Nephron progenitor cell (in vitro differentiated cells): ENCODE measurements around the gene ATP10B.

Experiments used
- DNase-seq: peaks from one replicate; pipeline ENCODE4 v3.0.0; 2021
- H3K27ac Mint-ChIP-seq: 2 replicates; pipeline ENCODE4 v1.8.0; 2021; ENCODE audit warnings: mild to moderate bottlenecking, moderate library complexity, mixed read lengths
- H3K27me3 Mint-ChIP-seq: 2 replicates; pipeline ENCODE4 v1.8.0; 2021; ENCODE audit warnings: mild to moderate bottlenecking, low read depth, mixed read lengths; ENCODE audit not compliant: poor library complexity
- H3K36me3 Mint-ChIP-seq: 2 replicates; pipeline ENCODE4 v1.8.0; 2021; ENCODE audit warnings: low read depth, mixed read lengths
- H3K4me1 Mint-ChIP-seq: 2 replicates; pipeline ENCODE4 v1.8.0; 2021; ENCODE audit warnings: mixed read lengths
- H3K4me3 Mint-ChIP-seq: 2 replicates; pipeline ENCODE4 v1.8.0; 2021; ENCODE audit warnings: mild to moderate bottlenecking, moderate library complexity, mixed read lengths
- H3K9me3 Mint-ChIP-seq: 2 replicates; pipeline ENCODE4 v1.8.0; 2021; ENCODE audit warnings: mild to moderate bottlenecking, moderate library complexity, mixed read lengths
- TF ChIP-seq, protein P1 (sequence below): fragments of 200-600 bp; sonication (generic); IDR thresholded peaks from 2 replicates; pipeline ENCODE4 v1.5.0; 2021; ENCODE audit warnings: antibody characterized with exemption

Gene ATP10B

DNA sequence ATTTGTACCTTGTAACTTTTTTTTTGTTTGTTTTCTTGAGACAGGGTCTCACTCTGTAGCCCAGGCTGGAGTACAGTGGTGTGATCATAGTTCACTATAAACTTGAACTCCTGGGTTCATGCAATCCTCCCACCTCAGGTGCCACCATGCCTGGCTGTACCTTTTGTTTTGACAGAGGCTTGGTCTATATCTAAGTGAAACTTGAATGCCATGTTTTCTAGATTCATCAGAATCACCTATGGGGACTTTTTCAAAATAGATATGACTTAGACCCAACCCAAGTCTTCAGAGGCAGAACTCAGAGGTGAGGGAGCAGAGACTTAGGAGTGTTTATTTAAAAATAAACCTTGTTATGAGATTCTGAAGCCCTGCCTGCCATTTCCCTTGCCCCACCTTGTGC is 301.9 kb downstream of the ATP10B start:
- DNase-seq = no peak
- H3K4me1 Mint-ChIP-seq = no peaks in the 10 kb centered on the region
- no peaks in the 10 kb centered on the region for H3K9me3 Mint-ChIP-seq
- no peak overlapping the region for H3K4me3 Mint-ChIP-seq
- H3K36me3 Mint-ChIP-seq = no peaks in the 10 kb centered on the region
- peaks cover 18% of the 10 kb centered on the region for H3K27me3 Mint-ChIP-seq
- TF ChIP-seq, protein P1, sequence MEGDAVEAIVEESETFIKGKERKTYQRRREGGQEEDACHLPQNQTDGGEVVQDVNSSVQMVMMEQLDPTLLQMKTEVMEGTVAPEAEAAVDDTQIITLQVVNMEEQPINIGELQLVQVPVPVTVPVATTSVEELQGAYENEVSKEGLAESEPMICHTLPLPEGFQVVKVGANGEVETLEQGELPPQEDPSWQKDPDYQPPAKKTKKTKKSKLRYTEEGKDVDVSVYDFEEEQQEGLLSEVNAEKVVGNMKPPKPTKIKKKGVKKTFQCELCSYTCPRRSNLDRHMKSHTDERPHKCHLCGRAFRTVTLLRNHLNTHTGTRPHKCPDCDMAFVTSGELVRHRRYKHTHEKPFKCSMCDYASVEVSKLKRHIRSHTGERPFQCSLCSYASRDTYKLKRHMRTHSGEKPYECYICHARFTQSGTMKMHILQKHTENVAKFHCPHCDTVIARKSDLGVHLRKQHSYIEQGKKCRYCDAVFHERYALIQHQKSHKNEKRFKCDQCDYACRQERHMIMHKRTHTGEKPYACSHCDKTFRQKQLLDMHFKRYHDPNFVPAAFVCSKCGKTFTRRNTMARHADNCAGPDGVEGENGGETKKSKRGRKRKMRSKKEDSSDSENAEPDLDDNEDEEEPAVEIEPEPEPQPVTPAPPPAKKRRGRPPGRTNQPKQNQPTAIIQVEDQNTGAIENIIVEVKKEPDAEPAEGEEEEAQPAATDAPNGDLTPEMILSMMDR = no peak
- no peak overlapping the region for H3K27ac Mint-ChIP-seq

DNA sequence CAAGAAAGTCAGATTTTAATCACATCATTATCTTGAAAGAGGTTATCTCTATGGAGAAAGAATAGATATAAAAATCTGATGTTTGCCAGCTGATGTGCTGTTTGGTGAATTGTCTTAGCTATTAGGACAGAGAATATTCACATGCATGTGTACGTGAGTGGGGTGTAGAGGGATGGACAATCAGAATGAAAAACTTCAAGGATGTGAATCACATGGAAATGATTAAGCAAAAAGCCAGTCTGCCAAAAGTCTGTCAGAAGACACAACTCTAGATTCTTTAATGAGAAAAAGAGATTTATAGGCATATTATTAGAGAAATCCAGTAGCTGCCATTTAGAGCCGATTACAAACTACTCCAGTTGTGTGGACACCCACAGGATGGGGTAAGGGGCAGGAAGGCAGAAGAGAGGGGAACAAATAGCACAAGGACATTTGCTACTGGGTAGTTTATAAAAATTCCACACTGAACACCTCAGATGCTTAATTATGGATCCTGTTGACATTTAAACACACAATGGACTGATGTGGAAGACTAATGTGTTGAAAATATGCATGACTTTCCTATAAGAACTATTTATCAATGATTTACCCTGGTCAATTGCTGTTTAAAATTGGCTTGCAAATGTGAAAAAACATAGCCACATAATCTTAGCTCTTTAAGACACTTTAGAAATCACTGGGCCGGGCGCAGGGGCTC is 302.9 kb downstream of the ATP10B start:
- H3K27ac Mint-ChIP-seq = no peak overlapping the region
- no peaks in the 10 kb centered on the region for H3K9me3 Mint-ChIP-seq
- H3K4me1 Mint-ChIP-seq = no peaks in the 10 kb centered on the region
- H3K27me3 Mint-ChIP-seq = peaks cover 21% of the 10 kb centered on the region
- TF ChIP-seq, protein P1 = no peak
- DNase-seq = no peak
- no peak overlapping the region for H3K4me3 Mint-ChIP-seq
- no peaks in the 10 kb centered on the region for H3K36me3 Mint-ChIP-seq

DNA sequence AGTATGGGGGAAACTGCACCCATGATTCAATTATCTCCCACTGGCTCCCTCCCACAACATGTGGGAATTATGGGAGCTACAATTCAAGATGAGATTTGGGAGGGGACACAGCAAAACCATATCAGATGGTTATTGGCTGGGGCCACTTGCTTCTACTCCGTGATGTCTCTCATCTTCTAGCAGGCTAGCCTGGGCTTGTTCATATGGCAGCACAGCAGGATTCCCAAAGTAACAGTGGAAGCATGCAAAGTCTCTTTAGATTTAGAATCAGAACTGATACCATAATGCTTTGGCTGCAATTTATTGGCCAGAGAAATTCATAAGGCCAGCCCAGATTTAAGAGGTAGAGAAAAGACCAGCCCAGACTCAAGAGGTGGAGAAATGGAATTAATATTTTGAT is 304.1 kb downstream of the ATP10B start:
- H3K9me3 Mint-ChIP-seq = no peaks in the 10 kb centered on the region
- no peak overlapping the region for H3K4me3 Mint-ChIP-seq
- DNase-seq = no peak
- no peak overlapping the region for H3K27ac Mint-ChIP-seq
- H3K36me3 Mint-ChIP-seq = no peaks in the 10 kb centered on the region
- H3K4me1 Mint-ChIP-seq = no peaks in the 10 kb centered on the region
- TF ChIP-seq, protein P1 = no peak
- H3K27me3 Mint-ChIP-seq = peaks cover 19% of the 10 kb centered on the region

DNA sequence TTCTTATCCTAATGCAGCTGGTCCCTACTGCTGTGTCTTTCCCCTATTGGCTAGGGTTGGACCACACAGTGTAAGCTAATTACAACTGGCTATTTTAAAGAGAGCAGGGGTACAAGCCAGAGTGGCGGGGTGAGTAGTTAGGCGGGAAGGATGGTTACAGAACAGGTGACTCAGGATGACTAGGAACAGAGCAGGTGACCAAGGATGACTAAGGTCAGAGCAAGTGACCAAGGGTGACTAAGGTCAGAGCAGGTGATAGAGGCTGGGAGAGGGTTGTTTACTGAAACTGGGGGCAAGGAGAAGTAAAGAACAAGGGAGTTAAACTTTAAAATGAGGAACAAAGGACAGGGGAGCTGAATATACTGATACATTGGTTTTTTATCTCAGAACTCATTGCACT is 304.9 kb downstream of the ATP10B start:
- Mint-ChIP-seq H3K36me3 (no peaks in the 10 kb centered on the region), H3K4me3 (no peak overlapping the region)

DNA sequence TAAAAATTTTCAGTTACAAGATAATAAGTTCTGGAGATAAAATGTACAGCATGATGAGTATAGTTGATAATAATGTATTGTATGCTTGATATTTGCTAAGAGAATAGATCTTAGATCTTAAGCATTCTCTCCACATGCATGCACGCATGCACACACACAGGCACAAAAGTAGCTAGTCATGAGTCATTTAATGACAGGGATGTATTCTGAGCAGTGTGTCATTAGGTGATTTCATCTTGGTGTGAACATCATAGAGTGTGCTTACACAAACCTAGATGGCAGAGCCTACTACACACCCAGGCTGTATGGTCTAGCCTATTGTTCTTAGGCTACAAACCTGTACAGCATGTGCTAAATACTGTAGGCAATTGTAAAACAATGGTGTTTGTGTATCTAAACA is 306.2 kb downstream of the ATP10B start:
- Mint-ChIP-seq H3K27ac (no peak overlapping the region), H3K27me3 (peaks cover 11% of the 10 kb centered on the region), H3K4me3 (no peak overlapping the region), H3K9me3 (no peaks in the 10 kb centered on the region), H3K4me1 (no peaks in the 10 kb centered on the region), H3K36me3 (no peaks in the 10 kb centered on the region)
- no peak for DNase-seq
- TF ChIP-seq, protein P1 = no peak

More for the DNA sequence above, 304.9 kb downstream of the ATP10B start:
- Mint-ChIP-seq H3K27ac (no peak overlapping the region), H3K4me1 (no peaks in the 10 kb centered on the region), H3K27me3 (peaks cover 14% of the 10 kb centered on the region), H3K9me3 (no peaks in the 10 kb centered on the region)
- DNase-seq = no peak
- TF ChIP-seq, protein P1 = no peak

DNA sequence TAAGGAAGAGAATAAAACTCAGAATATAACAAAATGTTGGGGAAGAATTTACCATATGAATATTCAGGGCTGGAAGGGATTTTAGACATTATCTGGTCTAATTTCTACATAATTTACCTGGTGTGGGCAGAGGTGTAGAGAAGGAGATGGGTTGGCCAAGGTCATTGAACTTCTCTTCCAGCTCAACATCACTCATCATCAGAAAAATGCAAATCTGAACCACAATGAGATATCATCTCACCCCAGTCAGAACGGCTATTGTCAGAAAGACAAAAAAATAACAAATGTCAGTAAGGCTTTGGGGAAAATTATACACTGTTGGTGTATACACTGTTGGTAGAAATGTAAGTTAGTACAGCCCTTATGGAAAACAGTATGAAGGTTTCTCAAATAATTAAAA is 308.6 kb downstream of the ATP10B start:
- Mint-ChIP-seq H3K36me3 (no peaks in the 10 kb centered on the region), H3K4me1 (no peaks in the 10 kb centered on the region), H3K4me3 (no peak overlapping the region), H3K9me3 (no peaks in the 10 kb centered on the region), H3K27me3 (peaks cover 7% of the 10 kb centered on the region), H3K27ac (no peak overlapping the region)
- DNase-seq = no peak
- TF ChIP-seq, protein P1 = no peak
